HepG2 (cell line): Measurements from ENCODE around the gene ITK. TPM values are rescaled to one million over a fixed set of nuclear protein-coding genes. Genes with fewer than 3 reads are reported as not detected.

Experiments
- ATAC-seq: fragments of 200-7000 bp; cut with Tn5 transposase; 3 replicates; pipeline ENCODE4 v1.9.1; 2020; ENCODE audit warnings: mild to moderate bottlenecking, moderate library complexity
- BruUV-seq: library from RNA; stranded (reverse); fragments of 400-500 nt; replicated peaks from 2 replicates; lab custom pipeline; 2021; lab: Mats Ljungman, UMichigan
- CTCF ChIA-PET: fragments of 300-600 bp; formaldehyde crosslinking; extraction: SDS; loops from one replicate; lab custom pipeline; 2021; ENCODE audit warnings: low total read pairs, inconsistent platforms, low intra/inter-chr PET ratio; lab: Yijun Ruan, JAX
- POLR2A ChIA-PET: fragments of 350-600 bp; sonication (Branson Sonifier 250); formaldehyde crosslinking; loops from one replicate; lab custom pipeline; 2020; ENCODE audit warnings: antibody characterized with exemption, inconsistent platforms; lab: Yijun Ruan, JAX
- DNase-seq: peaks from one replicate; pipeline ENCODE4 v3.0.0-alpha.2; 2015; ENCODE audit warnings: low spot score
- FAIRE-seq: peaks from 3 replicates; lab custom pipeline; 2011; peaks lifted over from hg19 to GRCh38; lab: Jason Lieb, UNC
- H2AFZ ChIP-seq: one replicate; pipeline ENCODE4 v1.6.1; 2011; ENCODE audit warnings: low read length, inconsistent platforms
- H3K27ac ChIP-seq: fragments of 300-600 bp; 3 replicates; pipeline ENCODE4 v1.8.0; 2011; ENCODE audit warnings: mixed run types, mild to moderate bottlenecking, mixed read lengths, low read length, inconsistent platforms; ENCODE audit not compliant: insufficient read depth; ENCODE audit errors: extremely low read length
- H3K27me3 ChIP-seq, 2 experiments: fragments of 200-600 bp in 1 of 2; 2 replicates in 1 of 2; 3 replicates in 1 of 2; pipeline versions ENCODE4 v1.6.0 to v1.8.0; 2011; ENCODE audit warnings: low read length in 2 of 2, mild to moderate bottlenecking in 2 of 2, moderate library complexity in 2 of 2, inconsistent platforms in 1 of 2; ENCODE audit not compliant: insufficient read depth in 2 of 2, control insufficient read depth in 1 of 2
- H3K36me3 ChIP-seq, 2 experiments: fragments of 200-600 bp in 1 of 2; replicated peaks in 1 of 2; 2 replicates in 1 of 2; 3 replicates in 1 of 2; pipeline versions ENCODE4 v1.5.1 to v1.8.0; 2011; ENCODE audit warnings: low read length in 2 of 2, inconsistent platforms in 1 of 2; ENCODE audit not compliant: insufficient read depth in 2 of 2, control insufficient read depth in 1 of 2
- H3K4me1 ChIP-seq: 2 replicates; pipeline ENCODE4 v1.5.1; 2012; ENCODE audit warnings: low read length, inconsistent platforms; ENCODE audit not compliant: insufficient read depth
- H3K4me2 ChIP-seq: 2 replicates; pipeline ENCODE4 v1.6.0; 2011; ENCODE audit warnings: low read depth, low read length, inconsistent platforms
- H3K4me3 ChIP-seq, 3 experiments: fragments of 200-600 bp in 1 of 3; sonication (generic), shearing (Covaris generic) in 1 of 3; replicated peaks in 1 of 3; 2 replicates each; pipeline ENCODE4 v1.5.1; 2011 to 2016; ENCODE audit warnings: low read length in 3 of 3, inconsistent platforms in 2 of 3, low read depth in 2 of 3, mild to moderate bottlenecking in 2 of 3, control low read depth in 1 of 3, mixed read lengths in 1 of 3; ENCODE audit not compliant: insufficient read depth in 1 of 3
- H3K79me2 ChIP-seq: one replicate; pipeline ENCODE4 v1.6.1; 2011; ENCODE audit warnings: low read length, inconsistent platforms; ENCODE audit not compliant: insufficient read depth
- H3K9ac ChIP-seq: 2 replicates; pipeline ENCODE4 v1.6.0; 2011; ENCODE audit warnings: mild to moderate bottlenecking, low read depth, low read length, inconsistent platforms; ENCODE audit not compliant: insufficient read depth
- H3K9me3 ChIP-seq: 2 replicates; pipeline ENCODE4 v1.5.1; 2012; ENCODE audit warnings: mild to moderate bottlenecking, low read length
- H4K20me1 ChIP-seq: 2 replicates; pipeline ENCODE4 v1.6.0; 2011; ENCODE audit warnings: inconsistent platforms, mild to moderate bottlenecking, low read length, moderate library complexity; ENCODE audit not compliant: insufficient read depth
- AGO1 ChIP-seq: fragments of 200-400 bp; formaldehyde crosslinking; IDR thresholded peaks from 2 replicates; pipeline ENCODE4 v1.6.1; 2017; ENCODE audit warnings: mild to moderate bottlenecking, low read depth, low read length, moderate library complexity; ENCODE audit not compliant: poor library complexity, severe bottlenecking
- BCL6 ChIP-seq: IDR thresholded peaks from 2 replicates; pipeline ENCODE4 v1.6.1; 2016; ENCODE audit warnings: missing genetic modification reagents, missing compliant biosample characterization
- FOXP1 ChIP-seq, 2 experiments: fragments of 450-650 bp in 1 of 2; IDR thresholded peaks; 2 replicates each; pipeline ENCODE4 v1.6.1; 2017 to 2018; ENCODE audit warnings: antibody characterized with exemption in 1 of 2
- HNRNPLL ChIP-seq: fragments of 200-400 bp; formaldehyde crosslinking; IDR thresholded peaks from 2 replicates; pipeline ENCODE4 v1.6.1; 2017; ENCODE audit warnings: mild to moderate bottlenecking, low read depth, low read length; ENCODE audit not compliant: poor library complexity, severe bottlenecking
- PRPF4 ChIP-seq: fragments of 200-400 bp; formaldehyde crosslinking; IDR thresholded peaks from 2 replicates; pipeline ENCODE4 v1.6.1; 2016; ENCODE audit warnings: low read length, low read depth; ENCODE audit not compliant: poor library complexity, severe bottlenecking
- SAFB2 ChIP-seq: sonication (generic); formaldehyde crosslinking; IDR thresholded peaks from 2 replicates; pipeline ENCODE4 v1.5.1; 2020; ENCODE audit warnings: missing genetic modification reagents, low read depth, mild to moderate bottlenecking, borderline replicate concordance
- TCF12 ChIP-seq, 2 experiments: fragments of 450-650 bp in 1 of 2; sonication (generic) in 1 of 2; formaldehyde crosslinking in 1 of 2; IDR thresholded peaks; 2 replicates each; pipeline versions ENCODE4 v1.6.1 to v1.8.0; 2017 to 2022; ENCODE audit warnings: antibody characterized with exemption in 1 of 2, mild to moderate bottlenecking in 1 of 2, missing genetic modification reagents in 1 of 2, moderate library complexity in 1 of 2
- ZFP37 ChIP-seq: sonication (generic); formaldehyde crosslinking; IDR thresholded peaks from 2 replicates; pipeline ENCODE4 v1.4.0; 2020; ENCODE audit warnings: missing genetic modification reagents, borderline replicate concordance
- ZFP90 ChIP-seq: sonication (generic); formaldehyde crosslinking; IDR thresholded peaks from 2 replicates; pipeline ENCODE4 v1.8.0; 2022; ENCODE audit warnings: missing genetic modification reagents, mild to moderate bottlenecking, inconsistent platforms, borderline replicate concordance
- WGBS: methylation state at CpG from one replicate; pipeline ENCODE4 v1.1.6; 2017; ENCODE audit warnings: low lambda C conversion rate; 5-methylcytosine and 5-hydroxymethylcytosine counted together
- in situ Hi-C: cut with HindIII; loops from 2 replicates; pipeline ENCODE4 v1.10.0; 2017; ENCODE audit warnings: low pct_unique_long_range_greater_than_20kb; ENCODE audit not compliant: extremely low pct_ligation_motif_present
- intact Hi-C: fragments of 100-400 bp; cut with micrococcal nuclease; formaldehyde crosslinking; loops from one replicate; pipeline ENCODE4 v1.10.0; 2022; ENCODE audit not compliant: unreplicated experiment
- polyA plus RNA-seq, 8 experiments: library from polyadenylated mRNA; depleted of rRNA in 3 of 8; stranded (reverse) in 7 of 8; unstranded in 1 of 8; fragments of >200 nt; fragmentation: Illumina TruSeq in 4 of 8; extraction: Trizol in 4 of 8; gene quantifications; 2 replicates each; pipeline versions ENCODE4 v1.2.1 to v1.2.3, GENCODE V29; 2011 to 2016; ENCODE audit warnings: low read depth in 4 of 8, missing spikeins in 1 of 8, mixed read lengths in 1 of 8; ENCODE audit not compliant: insufficient read depth in 1 of 8
- total RNA-seq, 5 experiments: library from RNA; depleted of rRNA; stranded (reverse); fragments of >200 nt; fragmentation: Illumina TruSeq; extraction: Trizol; gene quantifications; 2 replicates each; pipeline ENCODE4 v1.2.3, GENCODE V29; 2016; ENCODE audit warnings: low read depth in 1 of 5
- TF ChIP-seq, protein P1 (sequence below): IDR thresholded peaks from 2 replicates; pipeline ENCODE4 v1.6.1; 2016; ENCODE audit warnings: missing genetic modification reagents, missing compliant biosample characterization
- TF ChIP-seq, protein P2 (sequence below): fragments of 450-650 bp; IDR thresholded peaks from 2 replicates; pipeline ENCODE4 v1.6.1; 2016
- TF ChIP-seq, protein P3 (sequence below), 2 experiments: sonication (generic) in 1 of 2; formaldehyde crosslinking in 1 of 2; IDR thresholded peaks; 2 replicates each; pipeline versions ENCODE4 v1.6.1 to v1.9.0; 2014 to 2022; ENCODE audit warnings: antibody characterized with exemption in 1 of 2, borderline replicate concordance in 1 of 2, inconsistent platforms in 1 of 2, low read depth in 1 of 2, missing genetic modification reagents in 1 of 2

The ITK gene
- total and polyA plus RNA-seq, 2 of the 13 experiments (the other 11 are each of a cell fraction or from before 2014, with no cell fraction given): 0.01 TPM; not detected in 1

DNA sequence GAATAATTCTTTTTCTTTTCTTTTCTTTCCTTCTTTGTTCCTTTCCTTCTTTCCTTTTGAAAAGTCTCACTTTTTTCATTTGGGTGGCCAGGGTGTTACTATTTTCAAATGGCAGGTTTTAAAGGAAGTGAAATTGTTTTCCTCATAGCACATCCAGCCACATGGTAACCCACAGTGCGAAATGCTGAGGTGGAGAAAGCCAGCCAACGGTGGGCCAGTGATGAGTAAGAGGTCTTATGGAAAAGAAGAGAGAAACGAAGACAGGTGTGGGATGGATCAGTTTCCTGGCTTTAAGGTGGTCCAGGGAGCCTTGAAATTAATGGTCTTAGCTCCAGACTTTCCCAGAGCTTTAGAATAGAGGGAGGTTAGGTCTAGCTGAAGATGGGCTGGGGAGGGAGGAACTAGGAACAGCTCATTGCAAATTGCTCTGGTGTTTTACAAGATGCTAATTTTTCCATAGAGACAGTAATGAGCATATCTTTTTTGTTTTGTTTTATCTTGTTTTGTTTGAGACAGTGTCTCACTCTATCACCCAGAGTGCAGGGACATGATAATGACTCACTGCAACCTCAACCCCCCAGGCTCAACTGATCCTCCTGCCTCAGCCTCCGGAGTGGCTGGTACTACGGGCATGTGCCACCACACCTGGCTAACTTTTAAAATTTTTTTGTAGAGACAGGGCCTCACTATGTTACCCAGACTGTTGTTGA, 17.8 kb downstream of the ITK start (continued):
- TF ChIP-seq TCF12 (IDR thresholded peaks at IDR 0.05) (no peak), TCF12 (CRISPR knock-in tag; IDR thresholded peaks at IDR 0.05) (no peak)
- TF ChIP-seq, all 625 proteins: peak for 0

DNA sequence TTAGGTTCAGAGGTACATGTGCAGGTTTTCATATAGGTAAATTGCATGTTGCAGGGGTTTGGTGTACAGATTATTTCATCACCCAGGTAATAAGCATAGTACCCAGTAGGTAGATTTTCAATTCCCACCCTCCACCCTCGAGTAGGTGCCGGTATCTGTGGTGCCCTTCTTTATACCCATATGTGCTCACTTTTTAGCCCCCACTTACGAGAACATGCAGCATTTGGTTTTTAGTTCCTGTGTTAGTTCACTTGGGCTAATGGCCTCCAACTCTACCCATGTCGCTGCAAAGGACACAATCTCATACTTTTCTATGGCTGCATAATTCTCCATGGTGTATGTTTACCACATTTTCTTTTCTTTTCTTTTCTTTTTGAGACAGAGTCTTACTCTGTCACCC, 21.2 kb downstream of the ITK start:
- H3K27me3 ChIP-seq: no peaks in the 10 kb centered on the region; a peak in 1 of 5 replicates
- no peak overlapping the region for H2AFZ ChIP-seq
- ATAC-seq (no peak), DNase-seq (no peak), FAIRE-seq (no peak)
- CTCF ChIA-PET: no interaction called here
- H3K9ac ChIP-seq: no peak overlapping the region
- intact Hi-C loops (no loop called here), in situ Hi-C loops (no loop called here)
- H3K36me3 ChIP-seq: no peaks in the 10 kb centered on the region
- no TSS peak for BruUV-seq
- H3K4me3 ChIP-seq: no peak overlapping the region
- no peaks in the 10 kb centered on the region for H4K20me1 ChIP-seq
- H3K27ac ChIP-seq: no peak overlapping the region
- no peaks in the 10 kb centered on the region for H3K9me3 ChIP-seq
- no peaks in the 10 kb centered on the region for H3K79me2 ChIP-seq
- H3K4me1 ChIP-seq: peaks cover 12% of the 10 kb centered on the region
- POLR2A ChIA-PET: no interaction called here
- H3K4me2 ChIP-seq: no peak overlapping the region
- 37% methylated on average over 4 of the region's 4 CpGs for WGBS
- TF ChIP-seq AGO1 (no peak), FOXP1 (IDR thresholded peaks at IDR 0.05) (no peak), FOXP1 (CRISPR knock-in tag; IDR thresholded peaks at IDR 0.05) (no peak), PRPF4 (no peak), SAFB2 (CRISPR knock-in tag) (no peak), BCL6 (CRISPR knock-in tag) (no peak), HNRNPLL (no peak), ZFP37 (CRISPR knock-in tag) (no peak), ZFP90 (CRISPR knock-in tag) (no peak)
- TF ChIP-seq, protein P1, sequence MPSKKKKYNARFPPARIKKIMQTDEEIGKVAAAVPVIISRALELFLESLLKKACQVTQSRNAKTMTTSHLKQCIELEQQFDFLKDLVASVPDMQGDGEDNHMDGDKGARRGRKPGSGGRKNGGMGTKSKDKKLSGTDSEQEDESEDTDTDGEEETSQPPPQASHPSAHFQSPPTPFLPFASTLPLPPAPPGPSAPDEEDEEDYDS (CRISPR knock-in tag): no peak
- TF ChIP-seq, protein P2, sequence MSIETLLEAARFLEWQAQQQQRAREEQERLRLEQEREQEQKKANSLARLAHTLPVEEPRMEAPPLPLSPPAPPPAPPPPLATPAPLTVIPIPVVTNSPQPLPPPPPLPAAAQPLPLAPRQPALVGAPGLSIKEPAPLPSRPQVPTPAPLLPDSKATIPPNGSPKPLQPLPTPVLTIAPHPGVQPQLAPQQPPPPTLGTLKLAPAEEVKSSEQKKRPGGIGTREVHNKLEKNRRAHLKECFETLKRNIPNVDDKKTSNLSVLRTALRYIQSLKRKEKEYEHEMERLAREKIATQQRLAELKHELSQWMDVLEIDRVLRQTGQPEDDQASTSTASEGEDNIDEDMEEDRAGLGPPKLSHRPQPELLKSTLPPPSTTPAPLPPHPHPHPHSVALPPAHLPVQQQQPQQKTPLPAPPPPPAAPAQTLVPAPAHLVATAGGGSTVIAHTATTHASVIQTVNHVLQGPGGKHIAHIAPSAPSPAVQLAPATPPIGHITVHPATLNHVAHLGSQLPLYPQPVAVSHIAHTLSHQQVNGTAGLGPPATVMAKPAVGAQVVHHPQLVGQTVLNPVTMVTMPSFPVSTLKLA: no peak
- TF ChIP-seq, protein P3, sequence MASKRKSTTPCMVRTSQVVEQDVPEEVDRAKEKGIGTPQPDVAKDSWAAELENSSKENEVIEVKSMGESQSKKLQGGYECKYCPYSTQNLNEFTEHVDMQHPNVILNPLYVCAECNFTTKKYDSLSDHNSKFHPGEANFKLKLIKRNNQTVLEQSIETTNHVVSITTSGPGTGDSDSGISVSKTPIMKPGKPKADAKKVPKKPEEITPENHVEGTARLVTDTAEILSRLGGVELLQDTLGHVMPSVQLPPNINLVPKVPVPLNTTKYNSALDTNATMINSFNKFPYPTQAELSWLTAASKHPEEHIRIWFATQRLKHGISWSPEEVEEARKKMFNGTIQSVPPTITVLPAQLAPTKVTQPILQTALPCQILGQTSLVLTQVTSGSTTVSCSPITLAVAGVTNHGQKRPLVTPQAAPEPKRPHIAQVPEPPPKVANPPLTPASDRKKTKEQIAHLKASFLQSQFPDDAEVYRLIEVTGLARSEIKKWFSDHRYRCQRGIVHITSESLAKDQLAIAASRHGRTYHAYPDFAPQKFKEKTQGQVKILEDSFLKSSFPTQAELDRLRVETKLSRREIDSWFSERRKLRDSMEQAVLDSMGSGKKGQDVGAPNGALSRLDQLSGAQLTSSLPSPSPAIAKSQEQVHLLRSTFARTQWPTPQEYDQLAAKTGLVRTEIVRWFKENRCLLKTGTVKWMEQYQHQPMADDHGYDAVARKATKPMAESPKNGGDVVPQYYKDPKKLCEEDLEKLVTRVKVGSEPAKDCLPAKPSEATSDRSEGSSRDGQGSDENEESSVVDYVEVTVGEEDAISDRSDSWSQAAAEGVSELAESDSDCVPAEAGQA (IDR thresholded peaks at IDR 0.05; ENCODE audit: low read depth): no peak
- TF ChIP-seq, protein P3 (CRISPR knock-in tag; IDR thresholded peaks at IDR 0.05; ENCODE audit: borderline replicate concordance): no peak
